ENCODE results near the gene A2M. TPM values are rescaled to one million over a fixed set of nuclear protein-coding genes. Genes with fewer than 3 reads are reported as not detected.
A peak's percentile ranks its signal among the peaks of the same experiment; 100 is the strongest.

Gene A2M
- total RNA-seq, 1 experiment from 2014 or later: not detected

DNA sequence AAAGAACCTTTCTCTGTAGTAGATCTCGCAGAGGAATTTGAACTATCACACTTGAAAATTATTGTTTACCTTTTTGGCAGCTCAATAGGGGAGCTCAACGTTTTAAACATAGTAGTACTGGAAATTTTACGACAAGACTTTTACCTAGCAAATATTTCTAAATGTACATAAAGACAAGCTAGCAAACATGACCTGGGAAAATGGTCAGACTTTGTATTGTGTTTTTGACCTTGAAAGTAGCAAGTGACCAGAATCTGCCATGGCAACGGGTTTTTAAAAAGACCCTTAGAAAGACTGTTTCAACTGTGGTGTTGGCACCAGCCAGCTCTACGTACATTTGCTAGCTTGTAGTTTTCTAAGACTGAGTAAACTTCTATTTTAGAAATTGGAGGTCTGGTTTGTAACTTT, 20.2 kb upstream of the A2M start:
- Histone ChIP-seq H2AFZ (ENCODE audit: low read length) (no peak overlapping the region), H3K4me2 (ENCODE audit: low read length) (no peak overlapping the region), H3K4me3 (ENCODE audit: low read length) (no peak overlapping the region), H3K27me3 (ENCODE audit: low read length) (no peaks in the 10 kb centered on the region; the same call in 1 of the 2 replicates), H3K4me1 (ENCODE audit: insufficient read depth, low read length) (no peaks in the 10 kb centered on the region), H3K9ac (ENCODE audit: low read length) (no peak overlapping the region), H3K9me2 (replicated peaks; ENCODE audit: low read length) (no peaks in the 10 kb centered on the region), H4K20me1 (ENCODE audit: low read length) (no peaks in the 10 kb centered on the region), H3K79me2 (ENCODE audit: low read length) (no peaks in the 10 kb centered on the region), H3F3A (ENCODE audit: low read length, unreplicated experiment) (no peaks in the 10 kb centered on the region), H3K9me3 (ENCODE audit: low read length) (no peaks in the 10 kb centered on the region), H3K36me3 (ENCODE audit: low read depth, low read length) (no peaks in the 10 kb centered on the region), H3K27ac (ENCODE audit: low read length) (no peak overlapping the region)
- intact Hi-C loops (cut with micrococcal nuclease): no loop called here
- no peak for TF ChIP-seq EZH2 (IDR thresholded peaks at IDR 0.05; ENCODE audit: low read length, unreplicated experiment)
- TF ChIP-seq, protein P1, sequence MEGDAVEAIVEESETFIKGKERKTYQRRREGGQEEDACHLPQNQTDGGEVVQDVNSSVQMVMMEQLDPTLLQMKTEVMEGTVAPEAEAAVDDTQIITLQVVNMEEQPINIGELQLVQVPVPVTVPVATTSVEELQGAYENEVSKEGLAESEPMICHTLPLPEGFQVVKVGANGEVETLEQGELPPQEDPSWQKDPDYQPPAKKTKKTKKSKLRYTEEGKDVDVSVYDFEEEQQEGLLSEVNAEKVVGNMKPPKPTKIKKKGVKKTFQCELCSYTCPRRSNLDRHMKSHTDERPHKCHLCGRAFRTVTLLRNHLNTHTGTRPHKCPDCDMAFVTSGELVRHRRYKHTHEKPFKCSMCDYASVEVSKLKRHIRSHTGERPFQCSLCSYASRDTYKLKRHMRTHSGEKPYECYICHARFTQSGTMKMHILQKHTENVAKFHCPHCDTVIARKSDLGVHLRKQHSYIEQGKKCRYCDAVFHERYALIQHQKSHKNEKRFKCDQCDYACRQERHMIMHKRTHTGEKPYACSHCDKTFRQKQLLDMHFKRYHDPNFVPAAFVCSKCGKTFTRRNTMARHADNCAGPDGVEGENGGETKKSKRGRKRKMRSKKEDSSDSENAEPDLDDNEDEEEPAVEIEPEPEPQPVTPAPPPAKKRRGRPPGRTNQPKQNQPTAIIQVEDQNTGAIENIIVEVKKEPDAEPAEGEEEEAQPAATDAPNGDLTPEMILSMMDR (conservative IDR thresholded peaks at IDR 0.05; ENCODE audit: low read depth, low read length): no peak
- TF ChIP-seq EZH2phosphoT487 (IDR thresholded peaks at IDR 0.05; ENCODE audit: borderline replicate concordance, low read length): no peak
- DNase-seq (no peak), ATAC-seq (no peak)
- POLR2A ChIA-PET (ENCODE audit: unreplicated experiment): no interaction called here
- CTCF ChIA-PET: no interaction called here
- BruUV-seq (replicated peaks): no TSS peak

DNA sequence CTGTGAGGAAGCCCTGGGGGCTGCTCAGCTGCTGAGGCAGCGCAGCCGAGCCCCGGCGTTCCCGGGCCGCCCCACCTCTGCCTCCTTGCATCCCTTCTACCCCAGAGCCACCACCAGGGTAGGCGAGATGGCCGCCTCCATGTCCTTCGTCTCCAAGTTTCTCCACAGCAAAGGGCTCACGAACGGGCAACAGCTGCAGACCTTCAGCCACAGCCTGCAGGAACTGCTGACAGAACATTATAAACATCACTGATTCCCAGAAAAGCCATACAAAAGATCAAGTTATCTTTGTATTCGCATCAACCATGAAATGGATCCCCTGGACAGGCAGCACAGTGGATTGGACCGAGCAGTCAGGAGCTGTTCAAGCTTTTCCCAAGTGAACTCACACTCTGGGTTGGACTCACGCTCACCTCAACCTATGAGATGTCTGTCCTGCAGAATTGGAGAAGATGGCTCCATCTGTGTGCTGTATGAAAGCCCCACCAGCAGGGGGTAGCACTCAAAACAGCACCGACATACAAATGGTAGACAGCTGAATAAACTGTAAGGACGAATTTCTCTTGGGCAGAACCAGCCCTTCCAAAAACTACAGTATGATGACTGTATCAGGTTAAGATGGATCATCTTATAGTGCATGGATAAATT, 19.4 kb upstream of the A2M start:
- CTCF ChIA-PET: no interaction called here

More for the DNA sequence above, 19.4 kb upstream of the A2M start:
- no peaks in the 10 kb centered on the region for H3K9me3 ChIP-seq (ENCODE audit: low read length)
- H3K4me3 ChIP-seq (ENCODE audit: low read length): no peak overlapping the region
- no peaks in the 10 kb centered on the region for H4K20me1 ChIP-seq (ENCODE audit: low read length)
- TF ChIP-seq EZH2phosphoT487 (IDR thresholded peaks at IDR 0.05; ENCODE audit: borderline replicate concordance, low read length): no peak
- TF ChIP-seq, protein P1 (conservative IDR thresholded peaks at IDR 0.05; ENCODE audit: low read depth, low read length): peak; percentile 41; the same call in 1 of the 2 replicates
- POLR2A ChIA-PET (ENCODE audit: unreplicated experiment): no interaction called here
- H3K27me3 ChIP-seq (ENCODE audit: low read length): no peaks in the 10 kb centered on the region; the same call in 1 of the 2 replicates
- no peak for ATAC-seq
- H3K27ac ChIP-seq (ENCODE audit: low read length): no peak overlapping the region
- no peaks in the 10 kb centered on the region for H3F3A ChIP-seq (ENCODE audit: low read length, unreplicated experiment)
- no peaks in the 10 kb centered on the region for H3K79me2 ChIP-seq (ENCODE audit: low read length)
- H3K4me1 ChIP-seq (ENCODE audit: insufficient read depth, low read length): no peaks in the 10 kb centered on the region
- H2AFZ ChIP-seq (ENCODE audit: low read length): no peak overlapping the region
- no peak overlapping the region for H3K4me2 ChIP-seq (ENCODE audit: low read length)
- no peaks in the 10 kb centered on the region for H3K9me2 ChIP-seq (replicated peaks; ENCODE audit: low read length)
- BruUV-seq (replicated peaks): no TSS peak
- no peak overlapping the region for H3K9ac ChIP-seq (ENCODE audit: low read length)
- intact Hi-C loops (cut with micrococcal nuclease): no loop called here
- peak; percentile 14 for DNase-seq
- H3K36me3 ChIP-seq (ENCODE audit: low read depth, low read length): no peaks in the 10 kb centered on the region

Data from PC-3 (cell line).